Urinary bladder (tissue), 4 donors: ENCODE results near the gene MYRFL. TPM values are rescaled to one million over a fixed set of nuclear protein-coding genes. Genes with fewer than 3 reads are reported as not detected.

Source experiments
- DNase-seq: peaks from one replicate; pipeline ENCODE4 v3.0.0-alpha.2; 2015; ENCODE audit errors: extremely low spot score
- H3K27ac ChIP-seq: one replicate; pipeline ENCODE4 v1.5.1; 2013; ENCODE audit warnings: low read depth, mild to moderate bottlenecking, moderate library complexity
- H3K36me3 ChIP-seq: one replicate; pipeline ENCODE4 v1.6.1; 2013; ENCODE audit warnings: mild to moderate bottlenecking, moderate library complexity; ENCODE audit not compliant: insufficient read depth
- H3K4me1 ChIP-seq: one replicate; pipeline ENCODE4 v1.6.1; 2013; ENCODE audit warnings: mild to moderate bottlenecking, moderate library complexity; ENCODE audit not compliant: insufficient read depth
- H3K4me3 ChIP-seq: one replicate; pipeline ENCODE4 v1.5.1; 2013; ENCODE audit warnings: low read depth, low read length
- WGBS: extraction: QIAGEN DNeasy Blood & Tissue Kit; methylation state at CpG from one replicate; pipeline ENCODE4 v1.1.7; 2013; 5-methylcytosine and 5-hydroxymethylcytosine counted together
- polyA plus RNA-seq: library from polyadenylated mRNA; stranded (reverse); fragments of 200-250 nt; gene quantifications from one replicate; pipeline ENCODE4 v1.2.3, GENCODE V29; 2013
- total RNA-seq: library from RNA; depleted of rRNA; stranded (reverse); fragments of >200 nt; gene quantifications from one replicate; pipeline ENCODE4 v1.2.3, GENCODE V29; 2014
- donor health status: healthy with polysubstance abuse.
- donor health status: healthy.

Gene MYRFL
- total and polyA plus RNA-seq, 2 donors: 0.85 TPM; not detected in 1

GRCh38 chr12:69866698-69867097, 41.7 kb downstream of the MYRFL start:
- whole genome bisulfite sequencing: 84% methylated on average over 4 of the region's 4 CpGs
- DNase-seq: no peak
- Histone ChIP-seq H3K4me1 (no peaks in the 10 kb centered on the region), H3K27ac (no peak overlapping the region), H3K36me3 (no peaks in the 10 kb centered on the region), H3K4me3 (no peak overlapping the region)

DNA sequence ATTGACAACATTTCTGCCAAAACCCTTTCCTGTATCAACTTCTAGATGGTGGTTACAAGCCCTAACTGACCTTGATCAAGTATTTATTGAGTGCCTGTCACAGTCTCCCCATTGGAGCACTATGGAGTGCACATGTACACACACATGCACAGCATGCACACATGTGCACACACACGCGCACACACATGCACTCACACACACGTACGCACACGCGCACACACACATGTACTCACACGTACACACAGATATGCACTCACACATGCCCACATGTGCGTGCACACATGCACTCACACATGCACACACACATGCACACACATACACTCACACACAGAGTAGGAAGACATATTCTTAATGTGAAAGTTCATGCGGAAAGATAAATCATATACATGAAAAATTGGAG, 43.7 kb downstream of the MYRFL start:
- no peak overlapping the region for H3K4me3 ChIP-seq
- WGBS: 96% methylated on average over 9 of the region's 9 CpGs
- no peak for DNase-seq
- no peaks in the 10 kb centered on the region for H3K36me3 ChIP-seq
- no peaks in the 10 kb centered on the region for H3K4me1 ChIP-seq
- H3K27ac ChIP-seq: no peak overlapping the region

GRCh38 chr12:69872804-69873203, 47.8 kb downstream of the MYRFL start:
- Histone ChIP-seq H3K4me3 (no peak overlapping the region), H3K36me3 (no peaks in the 10 kb centered on the region), H3K27ac (no peak overlapping the region), H3K4me1 (no peaks in the 10 kb centered on the region)
- DNase-seq: no peak
- 52% methylated on average over 3 of the region's 3 CpGs for WGBS

- WGBS: 86% methylated on average over 2 of the region's 2 CpGs
- no peak for DNase-seq
- Histone ChIP-seq H3K4me1 (no peaks in the 10 kb centered on the region), H3K27ac (no peak overlapping the region), H3K36me3 (no peaks in the 10 kb centered on the region), H3K4me3 (no peak overlapping the region)
Observed at GRCh38 chr12:69873429-69873828, 48.4 kb downstream of the MYRFL start.

GRCh38 chr12:69874606-69875005, 49.6 kb downstream of the MYRFL start:
- no peak for DNase-seq
- no peak overlapping the region for H3K4me3 ChIP-seq
- no peak overlapping the region for H3K27ac ChIP-seq
- no peaks in the 10 kb centered on the region for H3K4me1 ChIP-seq
- WGBS: 55% methylated on average over 1 of the region's 1 CpG
- H3K36me3 ChIP-seq: no peaks in the 10 kb centered on the region

GRCh38 chr12:69875416-69875935, 50.4 kb downstream of the MYRFL start:
- 80% methylated on average over 11 of the region's 11 CpGs for WGBS
- Histone ChIP-seq H3K36me3 (no peaks in the 10 kb centered on the region), H3K27ac (no peak overlapping the region), H3K4me3 (no peak overlapping the region), H3K4me1 (no peaks in the 10 kb centered on the region)
- no peak for DNase-seq

GRCh38 chr12:69879007-69879960, 54.3 kb downstream of the MYRFL start:
- 24% methylated on average over 23 of the region's 23 CpGs for WGBS
- Histone ChIP-seq H3K27ac (no peak overlapping the region), H3K4me1 (no peaks in the 10 kb centered on the region), H3K36me3 (no peaks in the 10 kb centered on the region), H3K4me3 (no peak overlapping the region)
- peak; percentile 43 for DNase-seq

- Histone ChIP-seq H3K4me1 (no peaks in the 10 kb centered on the region), H3K36me3 (no peaks in the 10 kb centered on the region), H3K4me3 (no peak overlapping the region), H3K27ac (no peak overlapping the region)
- DNase-seq: no peak
- 83% methylated on average over 4 of the region's 4 CpGs for WGBS
Observed at GRCh38 chr12:69880571-69880970, 55.5 kb downstream of the MYRFL start.

GRCh38 chr12:69881771-69882170, 56.7 kb downstream of the MYRFL start:
- H3K36me3 ChIP-seq: no peaks in the 10 kb centered on the region
- DNase-seq: no peak
- 66% methylated on average over 3 of the region's 3 CpGs for WGBS
- H3K27ac ChIP-seq: no peak overlapping the region
- H3K4me3 ChIP-seq: no peak overlapping the region
- H3K4me1 ChIP-seq: no peaks in the 10 kb centered on the region

- no peak for DNase-seq
- no peak overlapping the region for H3K27ac ChIP-seq
- H3K4me3 ChIP-seq: no peak overlapping the region
- 86% methylated on average over 2 of the region's 2 CpGs for WGBS
- H3K4me1 ChIP-seq: no peaks in the 10 kb centered on the region
- H3K36me3 ChIP-seq: no peaks in the 10 kb centered on the region
Observed at GRCh38 chr12:69884386-69884785, 59.4 kb downstream of the MYRFL start.

- Histone ChIP-seq H3K4me1 (no peaks in the 10 kb centered on the region), H3K36me3 (no peaks in the 10 kb centered on the region), H3K27ac (no peak overlapping the region), H3K4me3 (no peak overlapping the region)
- no peak for DNase-seq
Observed at GRCh38 chr12:69885658-69886057, 60.6 kb downstream of the MYRFL start.

DNA sequence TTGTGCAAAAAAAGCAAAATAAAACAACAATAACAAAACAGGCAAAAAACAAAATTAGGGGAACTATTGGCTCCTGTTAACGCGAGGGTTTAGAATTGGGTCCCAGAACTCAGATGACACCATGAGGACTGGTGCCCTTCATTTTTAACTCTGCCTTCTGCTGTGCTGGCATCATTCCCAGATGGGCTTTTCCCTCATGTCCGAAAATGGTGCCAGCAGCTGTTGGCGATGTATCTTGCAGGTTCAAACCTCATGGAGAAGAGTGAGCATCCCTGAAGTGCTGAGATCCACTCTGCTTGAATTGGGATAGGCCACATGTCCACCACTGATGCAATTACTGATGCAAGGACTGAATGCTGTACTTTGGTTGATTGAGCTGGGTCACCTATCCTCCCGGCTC, 61.1 kb downstream of the MYRFL start:
- no peak for DNase-seq
- Histone ChIP-seq H3K27ac (no peak overlapping the region), H3K4me3 (no peak overlapping the region), H3K4me1 (no peaks in the 10 kb centered on the region), H3K36me3 (no peaks in the 10 kb centered on the region)
- 72% methylated on average over 5 of the region's 5 CpGs for WGBS

DNA sequence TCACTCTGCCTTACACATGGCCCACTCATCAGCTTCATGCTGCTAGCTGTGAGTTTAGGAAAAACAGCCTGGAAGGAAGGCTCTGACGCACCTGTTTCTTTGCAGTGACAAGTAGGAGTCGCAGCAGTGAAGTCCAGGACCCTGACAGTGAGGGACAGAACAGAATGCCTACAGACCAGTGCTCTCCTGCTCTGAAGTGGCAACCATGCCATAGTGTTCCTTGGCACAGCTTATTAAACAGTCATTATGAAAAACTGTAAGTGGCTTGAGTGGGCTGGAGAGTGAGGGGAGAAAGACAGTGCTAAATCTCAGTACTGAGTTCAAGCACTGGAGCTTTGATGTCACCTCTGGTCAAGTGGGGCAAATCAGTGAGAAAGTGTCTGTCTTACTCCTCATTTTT, 61.7 kb downstream of the MYRFL start:
- no peaks in the 10 kb centered on the region for H3K36me3 ChIP-seq
- 92% methylated on average over 2 of the region's 2 CpGs for WGBS
- H3K4me1 ChIP-seq: no peaks in the 10 kb centered on the region
- H3K4me3 ChIP-seq: no peak overlapping the region
- DNase-seq: no peak
- no peak overlapping the region for H3K27ac ChIP-seq

DNA sequence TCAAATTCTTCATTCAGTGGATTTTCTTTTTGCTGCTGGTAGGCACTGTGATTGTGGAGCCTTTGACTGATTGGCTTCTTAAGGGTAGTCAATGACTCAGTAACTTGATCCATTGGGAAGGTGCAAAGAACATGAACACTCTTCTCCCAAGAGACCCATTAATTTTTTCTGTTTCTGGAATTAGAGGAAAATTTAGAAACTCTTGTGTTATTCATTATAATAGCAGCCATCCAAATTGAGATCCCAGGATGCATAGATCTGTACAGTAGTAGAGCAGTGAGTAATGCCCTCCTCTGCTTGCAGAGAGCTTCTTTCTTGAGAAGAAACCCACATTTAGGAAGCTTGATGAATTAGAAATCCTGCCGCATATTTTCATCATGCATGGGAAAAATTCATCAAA, 63.9 kb downstream of the MYRFL start:
- DNase-seq: no peak
- 92% methylated on average over 1 of the region's 1 CpG for WGBS
- Histone ChIP-seq H3K4me3 (no peak overlapping the region), H3K27ac (no peak overlapping the region), H3K4me1 (no peaks in the 10 kb centered on the region), H3K36me3 (no peaks in the 10 kb centered on the region)
